Right lobe of liver (tissue), 4 donors: Measurements from ENCODE around the gene SLC25A26.

Experiments used
- POLR2A ChIP-seq: fragments of 450-650 bp; IDR thresholded peaks from one replicate; pipeline ENCODE4 v1.6.1; 2017; ENCODE audit warnings: antibody characterized with exemption, mild to moderate bottlenecking
- TF ChIP-seq, protein P1 (sequence below), 4 donors: fragments of 200-600 bp in 3 of 4; fragments of 450-650 bp in 1 of 4; IDR thresholded peaks; one replicate each; pipeline versions ENCODE4 v1.5.1 to v1.8.0; 2016 to 2022; ENCODE audit warnings: antibody characterized with exemption in 4 of 4, mild to moderate bottlenecking in 2 of 4
- donor health status: DM: no; HTN: no; CAD: no.
- donor health status: DM: no; HTN: no; CAD: no.
- donor health status: DM: no; HTN: yes; CAD: no.

- TF ChIP-seq, protein P1, sequence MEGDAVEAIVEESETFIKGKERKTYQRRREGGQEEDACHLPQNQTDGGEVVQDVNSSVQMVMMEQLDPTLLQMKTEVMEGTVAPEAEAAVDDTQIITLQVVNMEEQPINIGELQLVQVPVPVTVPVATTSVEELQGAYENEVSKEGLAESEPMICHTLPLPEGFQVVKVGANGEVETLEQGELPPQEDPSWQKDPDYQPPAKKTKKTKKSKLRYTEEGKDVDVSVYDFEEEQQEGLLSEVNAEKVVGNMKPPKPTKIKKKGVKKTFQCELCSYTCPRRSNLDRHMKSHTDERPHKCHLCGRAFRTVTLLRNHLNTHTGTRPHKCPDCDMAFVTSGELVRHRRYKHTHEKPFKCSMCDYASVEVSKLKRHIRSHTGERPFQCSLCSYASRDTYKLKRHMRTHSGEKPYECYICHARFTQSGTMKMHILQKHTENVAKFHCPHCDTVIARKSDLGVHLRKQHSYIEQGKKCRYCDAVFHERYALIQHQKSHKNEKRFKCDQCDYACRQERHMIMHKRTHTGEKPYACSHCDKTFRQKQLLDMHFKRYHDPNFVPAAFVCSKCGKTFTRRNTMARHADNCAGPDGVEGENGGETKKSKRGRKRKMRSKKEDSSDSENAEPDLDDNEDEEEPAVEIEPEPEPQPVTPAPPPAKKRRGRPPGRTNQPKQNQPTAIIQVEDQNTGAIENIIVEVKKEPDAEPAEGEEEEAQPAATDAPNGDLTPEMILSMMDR (IDR thresholded peaks at IDR 0.05): no peak
- no peak for TF ChIP-seq POLR2A
These were observed 101.6 kb downstream of the SLC25A26 start for GRCh38 chr3:66322436-66322835.
